GM10266 (cell line): ENCODE results near the gene IL22RA2.
"Not testable (repeated sequence)": the region's sequence is repeated elsewhere in the genome, so short reads cannot be mapped to it uniquely, and the experiment has no call there.

Experiments used
- DNase-seq: peaks from one replicate; pipeline ENCODE4 v3.0.0; 2012; ENCODE audit errors: extremely low spot score
- CTCF ChIP-seq: IDR thresholded peaks from 2 replicates; pipeline ENCODE4 v1.5.1; 2012; ENCODE audit warnings: mild to moderate bottlenecking, low read depth; ENCODE audit not compliant: control insufficient read depth, insufficient read depth; ENCODE audit errors: missing control alignments

IL22RA2 gene

GRCh38 chr6:137208279-137208678, 34.8 kb upstream of the IL22RA2 start:
- no peak for TF ChIP-seq CTCF
- no peak for DNase-seq

GRCh38 chr6:137207457-137207856, 34.0 kb upstream of the IL22RA2 start:
- DNase-seq, result not testable (repeated sequence)

- TF ChIP-seq CTCF, result no peak
- no peak for DNase-seq
Observed at GRCh38 chr6:137206577-137206976, 33.1 kb upstream of the IL22RA2 start.

GRCh38 chr6:137203256-137203655, 29.8 kb upstream of the IL22RA2 start:
- no peak for TF ChIP-seq CTCF

GRCh38 chr6:137202078-137202477, 28.6 kb upstream of the IL22RA2 start:
- DNase-seq, result no peak
- TF ChIP-seq CTCF, result peak; percentile 38

More at GRCh38 chr6:137203256-137203655, 29.8 kb upstream of the IL22RA2 start:
- no peak for DNase-seq

- DNase-seq, result no peak
- TF ChIP-seq CTCF, result no peak
Observed at GRCh38 chr6:137201006-137201405, 27.6 kb upstream of the IL22RA2 start.

GRCh38 chr6:137200288-137200687, 26.8 kb upstream of the IL22RA2 start:
- no peak for TF ChIP-seq CTCF
- DNase-seq, result no peak
